WTC11 (cell line): Measurements from ENCODE around the gene CPNE8.

Experiments used
- ATF1 ChIP-seq: sonication (generic); formaldehyde crosslinking; IDR thresholded peaks from 2 replicates; pipeline ENCODE4 v1.8.1; 2023; ENCODE audit warnings: mild to moderate bottlenecking, moderate library complexity, missing genetic modification reagents
- CBFB ChIP-seq: sonication (generic); formaldehyde crosslinking; IDR thresholded peaks from 2 replicates; pipeline ENCODE4 v1.8.1; 2022; ENCODE audit warnings: mild to moderate bottlenecking, low read depth, missing genetic modification reagents
- E2F5 ChIP-seq: sonication (generic); formaldehyde crosslinking; IDR thresholded peaks from 2 replicates; pipeline ENCODE4 v1.8.1; 2022; ENCODE audit warnings: mild to moderate bottlenecking, moderate library complexity, missing genetic modification reagents
- EMX1 ChIP-seq: fragments of 250-450 bp; sonication (Bioruptor Pico); IDR thresholded peaks from 2 replicates; pipeline ENCODE4 v1.8.0; 2021; ENCODE audit warnings: mild to moderate bottlenecking
- FOXK1 ChIP-seq: sonication (generic); formaldehyde crosslinking; IDR thresholded peaks from 2 replicates; pipeline ENCODE4 v1.8.0; 2022; ENCODE audit warnings: mild to moderate bottlenecking, moderate library complexity, missing genetic modification reagents
- GABPB1 ChIP-seq: sonication (generic); formaldehyde crosslinking; IDR thresholded peaks from 2 replicates; pipeline ENCODE4 v1.8.1; 2023; ENCODE audit warnings: mild to moderate bottlenecking, missing genetic modification reagents
- KAT7 ChIP-seq: sonication (generic); formaldehyde crosslinking; IDR thresholded peaks from 2 replicates; pipeline ENCODE4 v1.8.1; 2023; ENCODE audit warnings: missing genetic modification reagents, mild to moderate bottlenecking, borderline replicate concordance
- NFYB ChIP-seq: sonication (generic); formaldehyde crosslinking; conservative IDR thresholded peaks from 2 replicates; pipeline ENCODE4 v1.8.0; 2022; ENCODE audit warnings: low read depth, missing genetic modification reagents
- NR2C2 ChIP-seq: sonication (generic); formaldehyde crosslinking; IDR thresholded peaks from 2 replicates; pipeline ENCODE4 v1.8.0; 2022; ENCODE audit warnings: mild to moderate bottlenecking, missing genetic modification reagents
- RORB ChIP-seq: fragments of 250-450 bp; sonication (Bioruptor Pico); IDR thresholded peaks from 2 replicates; pipeline ENCODE4 v1.9.0; 2021; ENCODE audit warnings: mild to moderate bottlenecking
- SP1 ChIP-seq: sonication (generic); formaldehyde crosslinking; conservative IDR thresholded peaks from 2 replicates; pipeline ENCODE4 v1.8.1; 2022; ENCODE audit warnings: missing genetic modification reagents
- TCF7 ChIP-seq: sonication (generic); formaldehyde crosslinking; IDR thresholded peaks from 2 replicates; pipeline ENCODE4 v1.8.0; 2022; ENCODE audit warnings: mild to moderate bottlenecking, low read depth, missing genetic modification reagents, moderate library complexity
- TF ChIP-seq, protein P1 (sequence below): fragments of 200-600 bp; IDR thresholded peaks from 2 replicates; pipeline ENCODE4 v1.8.0; 2022; ENCODE audit warnings: antibody characterized with exemption
- TF ChIP-seq, protein P2 (sequence below): sonication (generic); formaldehyde crosslinking; IDR thresholded peaks from 2 replicates; pipeline ENCODE4 v1.8.1; 2022; ENCODE audit warnings: missing genetic modification reagents, borderline replicate concordance

GRCh38 chr12:38895446-38895845 is 9.9 kb downstream of the CPNE8 start:
- TF ChIP-seq FOXK1: no peak
- no peak for TF ChIP-seq TCF7 (CRISPR knock-in tag)
- TF ChIP-seq, protein P1, sequence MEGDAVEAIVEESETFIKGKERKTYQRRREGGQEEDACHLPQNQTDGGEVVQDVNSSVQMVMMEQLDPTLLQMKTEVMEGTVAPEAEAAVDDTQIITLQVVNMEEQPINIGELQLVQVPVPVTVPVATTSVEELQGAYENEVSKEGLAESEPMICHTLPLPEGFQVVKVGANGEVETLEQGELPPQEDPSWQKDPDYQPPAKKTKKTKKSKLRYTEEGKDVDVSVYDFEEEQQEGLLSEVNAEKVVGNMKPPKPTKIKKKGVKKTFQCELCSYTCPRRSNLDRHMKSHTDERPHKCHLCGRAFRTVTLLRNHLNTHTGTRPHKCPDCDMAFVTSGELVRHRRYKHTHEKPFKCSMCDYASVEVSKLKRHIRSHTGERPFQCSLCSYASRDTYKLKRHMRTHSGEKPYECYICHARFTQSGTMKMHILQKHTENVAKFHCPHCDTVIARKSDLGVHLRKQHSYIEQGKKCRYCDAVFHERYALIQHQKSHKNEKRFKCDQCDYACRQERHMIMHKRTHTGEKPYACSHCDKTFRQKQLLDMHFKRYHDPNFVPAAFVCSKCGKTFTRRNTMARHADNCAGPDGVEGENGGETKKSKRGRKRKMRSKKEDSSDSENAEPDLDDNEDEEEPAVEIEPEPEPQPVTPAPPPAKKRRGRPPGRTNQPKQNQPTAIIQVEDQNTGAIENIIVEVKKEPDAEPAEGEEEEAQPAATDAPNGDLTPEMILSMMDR: no peak
- TF ChIP-seq GABPB1 (CRISPR knock-in tag): no peak
- TF ChIP-seq, protein P2, sequence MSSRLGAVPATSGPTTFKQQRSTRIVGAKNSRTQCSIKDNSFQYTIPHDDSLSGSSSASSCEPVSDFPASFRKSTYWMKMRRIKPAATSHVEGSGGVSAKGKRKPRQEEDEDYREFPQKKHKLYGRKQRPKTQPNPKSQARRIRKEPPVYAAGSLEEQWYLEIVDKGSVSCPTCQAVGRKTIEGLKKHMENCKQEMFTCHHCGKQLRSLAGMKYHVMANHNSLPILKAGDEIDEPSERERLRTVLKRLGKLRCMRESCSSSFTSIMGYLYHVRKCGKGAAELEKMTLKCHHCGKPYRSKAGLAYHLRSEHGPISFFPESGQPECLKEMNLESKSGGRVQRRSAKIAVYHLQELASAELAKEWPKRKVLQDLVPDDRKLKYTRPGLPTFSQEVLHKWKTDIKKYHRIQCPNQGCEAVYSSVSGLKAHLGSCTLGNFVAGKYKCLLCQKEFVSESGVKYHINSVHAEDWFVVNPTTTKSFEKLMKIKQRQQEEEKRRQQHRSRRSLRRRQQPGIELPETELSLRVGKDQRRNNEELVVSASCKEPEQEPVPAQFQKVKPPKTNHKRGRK (CRISPR knock-in tag): no peak
- no peak for TF ChIP-seq KAT7 (CRISPR knock-in tag)
- no peak for TF ChIP-seq NFYB (CRISPR knock-in tag)
- no peak for TF ChIP-seq CBFB (CRISPR knock-in tag)
- no peak for TF ChIP-seq EMX1 (CRISPR knock-in tag)
- no peak for TF ChIP-seq RORB (CRISPR knock-in tag)
- no peak for TF ChIP-seq NR2C2 (CRISPR knock-in tag)
- no peak for TF ChIP-seq SP1 (CRISPR knock-in tag)
- TF ChIP-seq E2F5 (CRISPR knock-in tag): no peak
- TF ChIP-seq ATF1 (CRISPR knock-in tag): no peak
